Stimulated activated CD8-positive, alpha-beta memory T cell treated with anti-CD3 and anti-CD28 coated beads, Interleukin-4, amount 100 ng/mL, for 24 hours (primary cell): Measurements from ENCODE around the gene EIF4B.
A peak's percentile ranks its signal among the peaks of the same experiment; 100 is the strongest.
"Not testable (repeated sequence)": the region's sequence is repeated elsewhere in the genome, so short reads cannot be mapped to it uniquely, and the experiment has no call there.

Experiments
- DNase-seq: peaks from one replicate; pipeline ENCODE4 v3.0.0-alpha.2; 2020; ENCODE audit warnings: low read depth

Gene EIF4B

GRCh38 chr12:53005986-53006809 is at the start of gene EIF4B:
TSS of gene EIF4B (plus strand) at chr12:53006456. CDS start at chr12:53006484, 28 bp downstream.
- DNase-seq = peak; percentile 100

GRCh38 chr12:52956987-52957386 is 49.3 kb upstream of the EIF4B start:
- DNase-seq = no peak

DNA sequence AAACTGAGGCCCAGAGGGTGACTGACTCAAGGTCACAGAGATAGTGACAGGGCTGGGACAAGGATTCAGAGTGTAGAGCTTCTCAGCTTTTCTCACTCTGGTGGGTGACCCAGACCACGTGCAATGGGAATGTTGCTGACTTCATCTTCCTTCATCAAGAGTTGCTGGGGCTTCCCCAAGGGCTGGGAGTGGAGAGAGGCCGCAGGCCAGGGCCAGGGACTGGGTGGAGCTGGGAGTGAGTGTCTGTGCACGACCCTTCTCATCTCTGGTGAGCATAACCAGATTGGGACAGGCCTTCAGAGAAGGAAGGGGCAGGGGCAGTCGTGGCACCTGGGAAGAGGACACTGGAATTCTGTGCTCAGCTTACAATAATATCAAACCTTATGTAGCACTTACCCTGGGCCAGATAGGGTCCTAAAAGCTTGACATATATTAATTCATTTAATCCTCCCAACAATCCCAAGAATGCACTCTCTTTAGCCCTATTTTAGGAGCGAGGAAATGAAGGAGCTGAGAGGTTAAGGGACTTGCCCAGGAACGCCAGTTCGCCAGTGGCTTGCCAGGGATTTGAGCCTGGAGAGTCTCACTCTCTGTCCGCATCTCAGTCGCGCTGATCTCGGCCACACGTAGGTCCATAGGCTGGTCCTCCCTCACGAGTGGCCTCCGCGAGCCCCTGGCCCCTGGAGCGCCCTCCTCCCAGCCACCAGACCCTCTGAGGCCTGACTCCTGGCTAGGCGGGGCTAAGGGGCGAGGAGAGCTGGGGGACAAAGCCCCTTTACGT is 41.5 kb upstream of the EIF4B start:
- no peak for DNase-seq

GRCh38 chr12:52965337-52965731 is 40.9 kb upstream of the EIF4B start:
- no peak for DNase-seq

GRCh38 chr12:52969166-52969795 is 37.0 kb upstream of the EIF4B start:
- no peak for DNase-seq

- DNase-seq = no peak
These were observed 36.3 kb upstream of the EIF4B start for GRCh38 chr12:52969828-52970569.

- no peak for DNase-seq
These were observed 34.5 kb upstream of the EIF4B start for GRCh38 chr12:52971679-52972329.

- DNase-seq = no peak
These were observed 31.1 kb upstream of the EIF4B start for GRCh38 chr12:52975204-52975603.

DNA sequence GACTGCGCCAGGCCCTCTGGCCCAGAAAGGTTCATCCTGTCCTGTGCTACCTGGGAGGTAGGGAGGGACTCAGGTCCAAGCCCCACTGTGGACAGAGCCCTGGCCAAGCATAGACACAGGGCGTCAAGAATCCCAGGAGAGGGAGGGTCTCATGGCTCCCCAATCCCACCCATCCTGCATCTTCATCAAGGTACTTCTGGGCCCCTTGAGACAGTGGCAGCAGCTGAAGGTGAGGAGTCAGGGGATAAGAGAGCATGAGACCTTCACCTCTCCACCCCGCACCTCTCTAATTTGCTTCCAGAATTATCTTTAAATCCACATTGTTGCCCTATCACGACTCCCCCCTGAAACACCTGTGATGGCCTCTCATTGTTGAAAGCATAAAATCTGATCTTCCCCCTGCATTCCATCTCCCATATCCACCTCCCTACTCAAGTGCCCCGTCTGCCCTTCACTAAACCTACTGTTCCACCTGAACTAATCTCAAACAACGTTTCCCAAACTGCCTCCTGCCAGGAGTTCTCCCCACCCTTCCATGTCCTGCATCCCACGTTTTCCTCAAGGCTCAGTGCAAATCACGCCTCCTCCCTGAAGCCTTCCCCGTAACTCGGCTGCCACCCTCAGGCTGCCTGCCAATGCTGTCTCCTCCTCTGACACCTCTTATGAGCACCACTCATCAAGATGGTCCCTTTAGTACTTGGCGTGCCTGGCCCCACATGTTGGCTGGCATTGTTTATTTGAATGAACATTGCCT is 30.3 kb upstream of the EIF4B start:
- no peak for DNase-seq

GRCh38 chr12:52976574-52977071 is 29.6 kb upstream of the EIF4B start:
- no peak for DNase-seq

- DNase-seq = no peak
These were observed 29.1 kb upstream of the EIF4B start for GRCh38 chr12:52977170-52977569.

DNA sequence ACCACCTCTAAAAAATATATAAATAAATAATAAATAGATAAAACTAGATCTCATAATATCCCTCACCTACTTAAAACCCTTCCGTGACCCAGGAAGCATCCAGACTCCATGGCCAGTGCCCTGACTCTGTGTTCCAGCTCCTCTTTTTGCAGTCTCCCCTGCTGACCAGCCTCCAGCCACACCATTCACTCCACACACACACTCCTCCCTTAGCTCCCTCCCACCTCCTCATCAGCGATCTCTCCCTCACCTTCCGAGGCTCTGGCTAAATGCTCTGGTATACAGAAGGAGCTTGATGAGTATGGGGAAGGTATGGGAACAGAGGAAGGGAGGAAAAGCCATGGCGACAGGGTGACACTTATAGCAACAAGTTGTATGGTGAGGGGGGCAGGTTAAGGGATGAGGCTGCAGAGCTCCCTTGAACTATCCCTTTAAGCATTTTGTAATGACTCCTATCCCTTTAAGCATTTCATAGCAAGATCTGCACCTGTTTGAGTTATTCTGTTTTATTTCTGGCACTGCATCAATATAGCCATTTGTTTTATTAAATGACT is 26.1 kb upstream of the EIF4B start:
- no peak for DNase-seq

DNA sequence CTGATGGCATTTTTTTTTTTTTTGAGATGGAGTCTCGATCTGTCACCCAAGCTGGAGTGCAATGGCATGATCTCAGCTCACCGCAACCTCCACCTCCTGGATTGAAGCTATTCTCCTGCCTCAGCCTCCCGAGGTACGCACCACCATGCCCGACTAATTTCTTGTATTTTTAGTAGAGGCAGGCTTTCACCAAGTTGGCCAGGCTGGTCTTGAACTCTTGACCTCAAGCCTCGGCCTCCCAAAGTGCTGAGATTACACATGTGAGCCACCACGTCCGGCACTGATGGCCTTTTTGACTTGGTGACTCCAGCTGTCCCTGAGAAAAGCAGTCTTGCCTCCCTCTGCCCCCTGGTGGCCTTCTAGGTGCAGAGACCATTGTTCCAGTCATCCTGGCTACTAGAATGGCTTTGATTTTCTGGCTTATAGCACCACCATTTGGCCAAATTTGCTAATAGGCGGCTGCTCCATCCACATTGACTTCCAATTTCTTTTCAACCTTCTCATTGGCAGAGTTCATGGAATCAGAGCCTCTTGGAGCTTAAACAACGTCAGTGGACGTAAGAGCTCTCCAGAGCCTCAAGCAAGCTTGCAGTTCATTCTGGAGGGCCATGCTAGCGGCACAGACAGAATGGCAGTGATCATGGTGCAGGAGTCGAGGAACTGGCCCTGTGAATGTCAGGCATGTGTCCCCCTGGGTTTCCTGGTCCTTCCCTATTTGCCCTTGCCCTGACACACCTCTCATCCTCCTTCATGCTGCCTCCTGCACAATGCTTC is 25.4 kb upstream of the EIF4B start:
- DNase-seq = peak; percentile 71

DNA sequence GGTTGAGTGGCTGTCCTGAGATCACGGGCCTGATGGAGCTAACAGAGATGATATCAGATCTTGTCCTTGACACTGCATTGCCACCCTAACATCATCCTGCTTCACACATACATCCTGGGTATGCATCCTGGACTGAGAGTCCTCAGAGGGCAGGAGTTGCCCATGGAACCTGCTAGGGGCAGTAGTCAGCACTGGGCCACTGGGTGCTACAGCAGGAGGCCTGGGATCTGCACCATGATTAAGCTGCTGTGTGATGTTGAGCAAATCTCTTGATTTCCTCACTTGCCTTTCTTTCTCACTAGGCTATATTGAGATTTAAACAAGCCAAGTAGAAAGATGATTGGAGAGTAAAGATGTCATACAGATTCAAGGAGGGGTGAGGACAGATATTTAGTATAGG is 22.1 kb upstream of the EIF4B start:
- no peak for DNase-seq

GRCh38 chr12:52988898-52989297 is 17.4 kb upstream of the EIF4B start:
- DNase-seq = no peak

- DNase-seq = no peak
These were observed 16.1 kb upstream of the EIF4B start for GRCh38 chr12:52990206-52990605.

DNA sequence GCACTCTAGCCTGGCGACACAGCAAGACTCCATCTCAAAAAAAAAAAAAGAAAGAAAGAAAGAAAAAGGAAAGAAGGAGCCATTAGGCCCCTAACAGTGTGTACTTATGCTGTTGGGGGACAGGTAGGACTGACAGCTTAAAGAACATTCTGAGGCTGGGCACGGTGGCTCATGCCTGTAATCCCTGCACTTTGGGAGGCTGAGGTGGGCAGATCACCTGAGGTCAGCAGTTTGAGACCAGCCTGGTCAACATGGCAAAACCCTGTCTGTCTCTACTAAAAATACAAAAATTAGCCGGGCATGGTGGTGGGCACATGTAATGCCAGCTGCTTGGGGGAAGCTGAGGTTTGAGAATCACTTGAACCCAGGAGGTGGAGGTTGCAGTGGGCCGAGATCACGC is 14.0 kb upstream of the EIF4B start:
- DNase-seq = not testable (repeated sequence)

DNA sequence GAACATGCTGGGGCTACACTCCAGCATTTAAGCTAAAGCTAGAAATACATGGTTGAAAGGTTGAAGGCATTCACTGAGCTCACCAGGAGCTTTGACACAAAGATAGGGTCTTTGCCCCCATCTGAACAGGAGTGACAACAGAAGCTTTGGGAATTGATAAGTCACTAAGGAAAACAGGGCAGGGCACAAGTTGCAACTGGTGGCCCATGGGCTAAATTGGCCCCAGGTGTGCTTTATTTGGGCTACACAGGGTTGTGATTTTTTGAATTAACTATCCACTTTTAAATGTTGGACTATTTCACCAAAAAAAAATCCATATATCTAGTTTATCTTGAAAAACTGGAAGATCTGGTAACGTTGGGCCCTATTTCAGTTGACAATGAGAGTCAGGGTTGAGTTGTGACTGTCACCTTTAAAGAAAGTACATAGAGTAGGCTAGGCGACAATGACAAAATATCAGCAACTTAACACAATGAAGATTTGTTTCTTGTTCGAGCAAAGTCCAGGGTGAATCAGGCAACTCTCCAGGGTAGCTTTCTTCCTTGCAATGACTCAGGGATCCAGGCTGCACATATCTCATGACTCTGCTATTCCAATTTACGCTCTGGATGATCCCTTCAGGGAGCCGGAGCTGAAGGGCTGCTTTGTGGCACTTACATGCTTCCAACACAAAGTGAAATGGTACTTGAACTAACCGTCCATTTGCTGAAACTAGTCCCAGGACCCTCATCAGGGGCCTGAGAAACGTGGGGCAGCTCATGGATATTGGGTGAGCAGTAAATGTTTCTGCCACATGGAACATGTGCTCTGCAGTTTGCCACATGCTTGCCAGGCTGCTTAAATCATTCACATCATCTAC is 13.3 kb upstream of the EIF4B start:
- no peak for DNase-seq

- no peak for DNase-seq
These were observed 12.7 kb upstream of the EIF4B start for GRCh38 chr12:52993558-52993869.
